HK-2 (cell line): ENCODE measurements around the gene VASH2.

Experiments used
- DNase-seq: peaks from one replicate; pipeline ENCODE4 v3.0.0-alpha.2; 2018; ENCODE audit not compliant: unreplicated experiment

Gene VASH2

GRCh38 chr1:212930986-212931678 lies 19.2 kb upstream of the VASH2 start:
- no peak for DNase-seq

DNA sequence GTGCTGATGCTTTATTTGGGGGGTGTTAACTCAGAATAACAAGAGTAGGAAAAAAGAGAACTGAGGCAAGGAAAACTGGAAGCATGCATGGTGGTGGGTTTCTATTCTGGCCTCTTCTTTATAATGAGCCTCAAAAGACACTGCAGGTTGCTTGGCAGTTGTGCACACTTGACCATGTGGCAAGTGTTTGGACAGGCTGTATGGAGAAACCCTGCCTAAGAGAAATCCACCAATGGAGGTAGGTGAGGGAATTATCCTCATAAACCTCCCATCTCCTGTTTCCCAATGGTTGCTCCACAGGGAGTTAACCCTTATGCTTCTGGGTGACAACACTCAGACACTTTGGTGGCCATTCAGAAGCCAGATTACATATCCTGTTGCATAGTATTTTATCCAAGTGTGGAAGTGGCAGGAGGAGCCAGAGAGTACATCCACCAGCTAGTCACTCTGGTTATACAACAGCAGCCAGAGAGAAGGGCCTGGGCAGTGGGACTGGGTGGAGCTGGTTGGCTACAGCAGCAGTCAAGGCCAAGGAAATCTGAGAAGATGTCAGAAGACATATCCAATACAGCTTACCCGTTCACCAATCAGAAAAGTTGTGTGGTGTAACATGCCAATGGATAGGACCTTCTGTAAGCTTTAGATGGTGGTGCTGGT lies 16.4 kb upstream of the VASH2 start:
- no peak for DNase-seq

DNA sequence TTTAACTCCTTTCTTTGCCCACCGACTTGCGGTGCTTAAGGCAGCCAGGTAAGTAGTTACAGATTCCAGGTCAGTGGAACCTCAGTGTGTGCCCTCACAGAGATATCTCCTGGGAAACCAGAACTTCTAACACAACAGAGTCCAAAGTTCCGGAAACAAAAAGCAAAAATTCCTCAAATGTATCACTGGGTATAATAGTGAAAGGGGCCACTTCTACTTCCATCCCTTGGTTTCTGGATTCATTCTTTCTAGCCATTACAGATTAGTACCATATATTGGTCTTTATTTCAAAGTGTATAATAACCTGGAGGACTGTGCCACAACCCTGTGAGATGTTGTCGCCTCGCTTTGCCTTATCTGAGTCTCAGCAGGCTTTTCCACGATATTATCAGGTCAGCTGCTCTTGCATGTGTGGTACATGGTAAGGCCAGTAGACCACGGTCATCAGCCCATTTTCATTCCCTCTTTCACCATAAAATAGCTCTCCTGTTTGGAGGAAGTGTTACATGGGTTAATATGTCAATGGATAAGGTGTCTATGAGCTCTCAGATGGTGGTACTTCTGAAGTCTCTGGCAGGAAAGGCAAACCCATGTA lies 14.9 kb upstream of the VASH2 start:
- DNase-seq, result no peak

DNA sequence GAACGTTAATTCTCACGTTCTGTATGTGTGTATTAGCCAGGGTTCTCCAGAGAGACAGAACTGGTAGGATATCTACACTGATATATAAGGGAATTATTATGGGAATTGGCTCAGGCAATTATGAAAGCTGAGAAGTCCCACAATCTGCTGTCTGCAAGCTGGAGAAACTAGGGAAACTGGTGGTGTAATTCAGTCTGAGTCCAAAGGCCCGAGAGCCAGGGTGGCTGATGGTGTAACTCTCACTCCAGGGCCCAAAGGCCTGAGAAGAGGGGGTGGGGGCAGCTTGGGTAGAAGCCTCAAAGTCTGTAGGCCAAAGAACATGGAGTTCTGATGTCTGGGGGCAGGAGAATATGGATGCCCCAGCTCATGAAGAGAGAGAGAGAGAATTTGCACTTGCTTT lies 13.3 kb upstream of the VASH2 start:
- no peak for DNase-seq

DNA sequence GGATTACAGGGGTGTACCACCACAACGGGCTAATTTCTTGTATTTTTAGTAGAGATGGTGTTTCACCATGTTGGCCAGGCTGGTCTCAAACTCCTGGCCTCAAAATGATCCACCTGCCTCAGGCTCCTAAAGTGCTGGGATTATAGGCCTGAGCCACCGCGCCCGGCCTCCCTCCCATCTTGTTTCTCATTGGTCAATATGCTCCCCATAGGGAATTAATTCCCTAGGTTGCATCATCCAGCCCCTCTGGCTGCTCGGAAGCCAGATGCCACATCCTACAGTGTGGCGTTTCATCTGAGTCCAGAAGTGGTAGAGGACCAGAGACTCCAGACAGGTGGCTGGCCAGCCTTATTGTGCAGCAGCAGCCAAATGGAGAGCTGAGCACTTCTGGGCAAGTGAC lies 11.5 kb upstream of the VASH2 start:
- DNase-seq, result no peak

- no peak for DNase-seq
Measured at GRCh38 chr1:212941452-212941851, 8.9 kb upstream of the VASH2 start.

- DNase-seq, result no peak
Measured at GRCh38 chr1:212942679-212943392, 7.5 kb upstream of the VASH2 start.

- no peak for DNase-seq
Measured at GRCh38 chr1:212943393-212943710, 7.0 kb upstream of the VASH2 start.

DNA sequence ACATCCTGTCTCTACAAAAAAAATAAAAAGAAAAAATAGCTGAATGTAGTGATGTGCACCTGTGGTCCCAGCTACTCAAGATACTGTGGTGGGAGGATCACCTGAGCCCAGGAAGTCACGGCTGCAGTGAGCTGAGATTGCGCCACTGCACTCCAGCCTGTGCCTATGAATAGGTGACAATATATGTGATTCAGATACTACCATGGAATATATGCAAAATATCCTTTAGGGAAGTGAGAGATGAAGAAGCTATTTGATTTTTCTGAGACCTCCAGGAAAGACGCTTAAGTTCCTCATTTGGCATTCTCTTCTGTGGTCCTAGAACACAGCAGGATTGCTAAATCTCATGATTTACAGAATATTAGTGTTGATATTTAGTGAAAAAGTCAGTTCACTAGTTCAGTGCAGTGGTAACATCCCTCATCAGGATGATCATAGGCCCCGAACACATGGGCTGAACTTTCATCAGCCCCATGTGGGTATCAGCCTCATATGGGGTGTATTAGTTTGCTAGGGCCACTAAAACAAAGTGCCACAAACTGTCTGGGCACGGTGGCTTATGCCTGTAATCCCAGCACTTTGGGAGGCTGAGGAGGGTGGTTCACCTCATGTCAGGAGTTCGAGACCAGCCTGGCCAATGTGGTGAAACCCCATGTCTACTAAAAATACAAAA lies 6.0 kb upstream of the VASH2 start:
- no peak for DNase-seq

GRCh38 chr1:212945056-212945455 lies 5.3 kb upstream of the VASH2 start:
- no peak for DNase-seq

DNA sequence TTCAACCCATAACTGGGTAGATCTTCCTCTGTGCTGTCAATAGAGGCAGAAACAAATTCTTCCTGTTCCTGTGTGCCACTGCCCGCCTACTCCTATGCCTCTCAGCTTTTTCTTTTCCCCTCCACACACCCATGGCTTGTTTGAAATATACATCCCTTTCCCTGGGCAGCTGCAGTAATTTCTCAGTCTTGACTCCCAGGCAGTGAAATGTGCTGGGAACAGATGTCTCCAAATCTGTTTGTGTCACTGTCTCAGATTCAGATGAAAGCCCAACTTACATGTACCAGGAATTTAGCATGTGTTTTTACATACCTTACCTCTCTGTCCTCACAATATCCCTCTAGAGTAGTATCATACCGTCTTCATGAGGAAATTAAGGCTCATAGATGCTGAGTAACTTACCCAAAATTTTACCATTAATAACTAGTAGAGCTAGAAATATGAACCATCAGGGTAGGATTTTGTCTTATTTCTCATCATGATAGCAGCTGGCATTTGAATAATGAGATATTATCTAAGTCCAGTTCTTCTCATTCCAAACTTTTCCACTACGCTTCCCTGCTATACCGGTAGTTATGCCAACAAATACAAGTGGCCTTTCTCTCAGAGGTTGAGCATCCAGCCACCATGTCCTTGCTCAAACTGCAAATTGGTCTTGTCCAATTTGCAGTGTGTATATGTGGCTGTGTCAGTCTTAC lies 4.7 kb upstream of the VASH2 start:
- no peak for DNase-seq

DNA sequence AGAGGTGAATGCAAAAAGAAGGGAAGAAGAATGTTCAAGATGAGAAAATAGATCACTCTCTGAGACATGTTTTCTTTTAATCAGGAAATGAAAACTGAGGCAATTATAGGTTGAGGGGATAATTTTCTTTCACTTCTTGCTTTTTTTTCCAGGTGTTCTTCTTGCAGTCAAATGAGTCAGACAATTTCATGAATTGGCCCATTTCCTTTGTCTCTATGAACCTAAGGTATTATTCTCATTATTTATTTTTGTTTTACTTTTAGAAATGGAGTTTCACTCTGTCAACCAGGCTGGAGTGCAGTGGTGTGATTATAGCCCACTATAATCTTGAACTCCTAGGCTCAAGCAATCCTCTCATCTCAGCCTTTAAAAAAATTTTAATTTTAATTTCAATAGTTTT lies 3.5 kb upstream of the VASH2 start:
- no peak for DNase-seq

- no peak for DNase-seq
Measured at GRCh38 chr1:212949771-212950170, 570 bp upstream of the VASH2 start.

DNA sequence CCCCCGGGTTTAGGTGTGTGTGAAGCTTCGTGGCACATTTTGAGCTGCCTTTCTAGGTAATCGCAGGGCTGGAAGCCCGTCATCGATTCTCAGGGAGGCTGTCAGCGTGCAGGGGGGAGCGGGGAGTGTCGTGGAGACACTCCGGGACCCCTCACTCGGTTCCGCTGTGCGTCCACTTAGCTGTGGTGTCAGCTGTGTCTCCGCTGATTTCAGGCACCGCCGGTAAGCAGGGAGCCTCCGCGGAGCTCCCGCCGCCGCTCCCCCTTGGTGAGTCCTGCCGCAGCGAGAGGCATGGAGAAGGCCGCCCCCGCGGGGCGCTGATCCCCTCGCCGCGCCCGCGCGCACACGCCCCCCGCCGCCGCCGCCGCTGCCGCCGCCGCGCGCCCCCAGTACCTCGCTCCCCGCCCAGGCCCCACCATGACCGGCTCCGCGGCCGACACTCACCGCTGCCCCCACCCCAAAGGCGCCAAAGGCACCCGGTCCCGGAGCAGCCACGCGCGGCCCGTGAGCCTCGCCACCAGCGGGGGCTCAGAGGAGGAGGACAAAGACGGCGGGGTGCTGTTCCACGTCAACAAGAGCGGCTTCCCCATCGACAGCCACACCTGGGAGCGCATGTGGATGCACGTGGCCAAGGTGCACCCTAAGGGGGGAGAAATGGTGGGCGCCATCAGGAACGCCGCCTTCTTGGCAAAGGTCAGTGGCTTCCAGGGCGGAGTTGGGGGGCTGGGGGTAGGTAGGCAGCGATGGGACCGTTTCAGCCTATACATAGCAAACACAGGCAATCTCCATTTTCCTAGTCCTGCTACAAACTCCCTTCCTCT lies 995 bp downstream of the VASH2 start:
- no peak for DNase-seq

GRCh38 chr1:212951947-212952640 lies 1.8 kb downstream of the VASH2 start:
- DNase-seq, result no peak

DNA sequence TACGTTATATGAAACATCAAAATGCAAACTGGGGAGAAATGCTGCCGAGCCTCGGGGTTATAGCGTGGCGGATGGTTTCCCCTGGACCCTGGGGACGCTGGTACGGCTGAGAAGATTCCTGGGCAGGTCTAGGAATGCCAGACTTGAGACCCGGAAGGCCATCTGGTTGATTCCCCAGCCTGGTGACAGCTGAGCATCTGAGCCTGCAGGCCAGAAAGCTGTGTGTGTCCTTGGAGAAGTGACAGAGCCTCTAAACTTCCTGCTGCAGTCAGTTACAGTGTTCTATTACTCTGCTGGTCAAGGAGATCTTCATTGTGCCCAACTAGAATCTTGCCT lies 2.3 kb downstream of the VASH2 start:
- no peak for DNase-seq

DNA sequence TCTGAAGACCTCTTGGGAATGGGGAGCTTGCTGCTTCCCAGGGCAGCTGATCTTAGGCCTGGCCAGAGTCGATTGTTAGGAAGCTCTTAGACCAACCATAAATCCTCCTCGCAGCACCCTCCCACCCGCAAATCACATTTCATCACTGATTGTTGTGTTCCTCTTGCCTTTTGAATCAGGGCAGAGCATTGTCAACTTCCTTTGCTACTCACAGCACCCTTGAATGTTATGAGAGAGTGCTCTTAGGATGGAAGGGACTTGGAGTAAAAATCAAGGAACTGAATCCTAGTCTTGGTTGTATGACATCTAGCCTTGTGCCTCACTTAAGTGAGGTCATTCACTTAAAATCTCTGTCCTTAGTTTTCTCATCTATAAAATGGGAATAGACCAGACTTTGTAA lies 3.0 kb downstream of the VASH2 start:
- no peak for DNase-seq

GRCh38 chr1:212954514-212954913 lies 4.2 kb downstream of the VASH2 start:
- DNase-seq, result no peak

DNA sequence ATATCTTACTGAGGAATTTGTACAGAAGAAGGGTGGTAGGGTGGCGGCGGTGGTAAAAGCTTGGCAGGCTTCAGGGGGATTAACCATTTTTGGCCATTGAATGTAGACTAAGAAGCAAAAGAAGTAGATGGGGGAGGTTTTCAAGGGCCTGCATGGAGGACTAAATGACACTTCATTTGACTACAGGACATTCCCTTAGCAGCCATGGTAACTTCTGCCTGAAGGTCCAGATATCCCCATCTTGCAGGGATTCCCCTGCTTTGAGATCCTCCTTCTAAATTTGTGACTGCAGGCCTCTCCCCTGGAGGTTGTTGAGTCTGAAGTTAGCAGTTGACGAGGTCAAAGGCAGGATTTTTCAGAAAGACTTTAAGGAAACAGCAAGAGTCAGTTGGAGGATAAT lies 4.8 kb downstream of the VASH2 start:
- DNase-seq, result no peak

- no peak for DNase-seq
Measured at GRCh38 chr1:212955961-212956620, 5.8 kb downstream of the VASH2 start.
